Kidney (tissue), 14 donors: ENCODE data around the gene KCNG2. TPM values are rescaled to one million over a fixed set of nuclear protein-coding genes. Genes with fewer than 3 reads are reported as not detected.

Experiments used
- DNase-seq, 5 donors: peaks; one replicate each; pipeline ENCODE4 v3.0.0-alpha.2; 2013 to 2020
- FAIRE-seq: peaks from 2 replicates; lab custom pipeline; 2012; peaks lifted over from hg19 to GRCh38; lab: Jason Lieb, UNC
- H3K27ac ChIP-seq, 2 donors: one replicate each; pipeline ENCODE4 v1.7.0; 2013; ENCODE audit warnings: low read depth in 2 of 2, low read length in 2 of 2, inconsistent platforms in 1 of 2
- H3K27me3 ChIP-seq: one replicate; pipeline ENCODE4 v1.7.1; 2013; ENCODE audit warnings: low read length, inconsistent platforms; ENCODE audit not compliant: control insufficient read depth, insufficient read depth
- H3K36me3 ChIP-seq, 3 donors: one replicate each; pipeline versions ENCODE4 v1.7.0 to v1.7.1; 2013; ENCODE audit warnings: low read length in 3 of 3, control low read depth in 1 of 3, inconsistent platforms in 1 of 3; ENCODE audit not compliant: insufficient read depth in 3 of 3, control insufficient read depth in 2 of 3
- H3K4me1 ChIP-seq, 3 donors: one replicate each; pipeline versions ENCODE4 v1.7.0 to v1.7.1; 2013; ENCODE audit warnings: low read length in 3 of 3, inconsistent platforms in 1 of 3, low read depth in 1 of 3; ENCODE audit not compliant: control insufficient read depth in 2 of 3, insufficient read depth in 2 of 3
- H3K4me3 ChIP-seq, 3 donors: one replicate each; pipeline versions ENCODE4 v1.7.0 to v1.8.1; 2013; ENCODE audit warnings: low read length in 3 of 3, control low read depth in 1 of 3, inconsistent platforms in 1 of 3
- H3K9ac ChIP-seq, 3 donors: one replicate each; pipeline versions ENCODE4 v1.7.0 to v1.7.1; 2013; ENCODE audit warnings: low read length in 3 of 3, control low read depth in 1 of 3, inconsistent platforms in 1 of 3
- H3K9me3 ChIP-seq, 3 donors: one replicate each; pipeline versions ENCODE4 v1.7.0 to v1.7.1; 2013; ENCODE audit warnings: low read length in 3 of 3, control low read depth in 1 of 3, inconsistent platforms in 1 of 3; ENCODE audit not compliant: control insufficient read depth in 2 of 3, insufficient read depth in 1 of 3
- CTCF ChIP-seq: IDR thresholded peaks from 3 replicates; pipeline ENCODE4 v1.5.1; 2012; ENCODE audit warnings: mild to moderate bottlenecking, moderate library complexity, borderline replicate concordance; ENCODE audit not compliant: insufficient read depth; ENCODE audit errors: extremely low read depth
- intact Hi-C: fragments of 100-400 bp; cut with DNase I; formaldehyde crosslinking; loops from one replicate; pipeline ENCODE4 v1.11.1; 2022
- polyA plus RNA-seq: library from polyadenylated mRNA; stranded (reverse); fragments of 350-450 nt; fragmentation: Illumina TruSeq; extraction: RNeasy Lipid Tissue Mini Kit (QIAGEN cat#74804); gene quantifications from one replicate; pipeline ENCODE4 v1.2.3, GENCODE V29; 2014; ENCODE audit warnings: low read depth, low replicate concordance; ENCODE audit not compliant: insufficient read depth
- total RNA-seq: library from RNA; stranded (reverse); fragmentation: NEBNext Ultra II Directional; extraction: Animal tissue kit (Norgen Biotek cat#: 25700); gene quantifications from one replicate; pipeline ENCODE4 v1.2.1, GENCODE V29; 2021
- donor health status: control.
- donor health status: control.
- donor health status: control.
- donor health status: control.
- donor health status: control.
- donor health status: DM: yes; HTN: yes; CAD: no.
- donor health status: Normal renal cell carcinoma (clear cell type).

Gene KCNG2
- total and polyA plus RNA-seq, 2 donors from 2014 or later: 0.76 TPM; not detected in 1

GRCh38 chr18:79829136-79829854 is 31.6 kb downstream of the KCNG2 start:
- Histone ChIP-seq H3K4me1 (no peaks in the 10 kb centered on the region), H3K36me3 (no peaks in the 10 kb centered on the region), H3K9ac (no peak overlapping the region), H3K9me3 (peaks cover 0 to 6% (median 0%) of the 10 kb centered on the region in 3 donors), H3K27me3 (no peaks in the 10 kb centered on the region), H3K4me3 (no peak overlapping the region), H3K27ac (no peak overlapping the region)
- no peak for FAIRE-seq
- no peak for TF ChIP-seq CTCF
- no peak for DNase-seq
- intact Hi-C loops: no loop called here

GRCh38 chr18:79832169-79832568 is 34.4 kb downstream of the KCNG2 start:
- H3K27me3 ChIP-seq: no peaks in the 10 kb centered on the region
- no peak overlapping the region for H3K27ac ChIP-seq
- FAIRE-seq: no peak
- no peaks in the 10 kb centered on the region for H3K36me3 ChIP-seq
- no peak for TF ChIP-seq CTCF
- no peaks in the 10 kb centered on the region for H3K4me1 ChIP-seq
- no peak overlapping the region for H3K9ac ChIP-seq
- no peak for DNase-seq
- peaks cover 0 to 6% (median 0%) of the 10 kb centered on the region in 3 donors for H3K9me3 ChIP-seq
- H3K4me3 ChIP-seq: no peak overlapping the region
- intact Hi-C loops: no loop called here

- H3K36me3 ChIP-seq: no peaks in the 10 kb centered on the region
- TF ChIP-seq CTCF: no peak
- no peak for DNase-seq
- no peaks in the 10 kb centered on the region for H3K4me1 ChIP-seq
- H3K27ac ChIP-seq: no peak overlapping the region
- FAIRE-seq: no peak
- intact Hi-C loops: no loop called here
- H3K27me3 ChIP-seq: no peaks in the 10 kb centered on the region
- no peak overlapping the region for H3K4me3 ChIP-seq
- H3K9ac ChIP-seq: no peak overlapping the region
- no peaks in the 10 kb centered on the region for H3K9me3 ChIP-seq
Measured at GRCh38 chr18:79834834-79835233, 37.1 kb downstream of the KCNG2 start.

- FAIRE-seq (no peak), DNase-seq (no peak)
- Histone ChIP-seq H3K4me3 (no peak overlapping the region), H3K9me3 (peaks cover 0 to 15% (median 0%) of the 10 kb centered on the region in 3 donors), H3K27me3 (no peaks in the 10 kb centered on the region), H3K4me1 (no peaks in the 10 kb centered on the region), H3K9ac (no peak overlapping the region), H3K36me3 (no peaks in the 10 kb centered on the region), H3K27ac (no peak overlapping the region)
- intact Hi-C loops: no loop called here
- no peak for TF ChIP-seq CTCF
Measured at GRCh38 chr18:79841936-79842335, 44.2 kb downstream of the KCNG2 start.
